BLaER1 treated with 17β-estradiol and CSF1 and Interleukin-3, amounts not matched to agents 10 nM and 100 nM (cell line): ENCODE results near the gene GP5.

Experiments used
- H3K27ac ChIP-seq, 11 experiments: shearing (Covaris generic); formaldehyde crosslinking; 2 replicates each; pipeline ENCODE4 v1.8.1; 2022
- H3K27me3 ChIP-seq, 11 experiments: shearing (Covaris generic); formaldehyde crosslinking; 2 replicates each; pipeline ENCODE4 v1.8.1; 2022
- H3K36me3 ChIP-seq, 11 experiments: shearing (Covaris generic); formaldehyde crosslinking; 2 replicates each; pipeline ENCODE4 v1.8.1; 2022
- H3K4me1 ChIP-seq, 10 experiments: shearing (Covaris generic); formaldehyde crosslinking; 2 replicates each; pipeline ENCODE4 v1.8.1; 2022
- H3K4me2 ChIP-seq, 11 experiments: shearing (Covaris generic); formaldehyde crosslinking; 2 replicates each; pipeline ENCODE4 v1.8.1; 2022
- H3K4me3 ChIP-seq, 10 experiments: shearing (Covaris generic); formaldehyde crosslinking; 2 replicates each; pipeline ENCODE4 v1.8.1; 2022
- H3K9ac ChIP-seq, 11 experiments: shearing (Covaris generic); formaldehyde crosslinking; 2 replicates each; pipeline ENCODE4 v1.8.1; 2022
- H3K9me3 ChIP-seq, 11 experiments: shearing (Covaris generic); formaldehyde crosslinking; replicated peaks in 1 of 11; 2 replicates each; pipeline ENCODE4 v1.8.1; 2022
- H4K20me1 ChIP-seq, 11 experiments: shearing (Covaris generic); formaldehyde crosslinking; 2 replicates each; pipeline ENCODE4 v1.8.1; 2022
- Cebpa-rat ChIP-seq, 11 experiments: shearing (Covaris generic); IDR thresholded peaks; 2 replicates each; pipeline ENCODE4 v1.8.1; 2022

The GP5 gene

GRCh38 chr3:194346621-194347020, 52.4 kb downstream of the GP5 start:
- Histone ChIP-seq H3K36me3 (no peaks in the 10 kb centered on the region), H3K4me1 (peaks cover 0 to 68% (median 43%) of the 10 kb centered on the region in 10 experiments; a peak in 17 of 20 replicates), H3K4me3 (no peak overlapping the region), H3K9me3 (no peaks in the 10 kb centered on the region), H3K9ac (no peak overlapping the region), H3K27me3 (no peaks in the 10 kb centered on the region), H3K4me2 (peak overlapping the region in 1 of 11 experiments; percentile 30; a peak in 1 of 22 replicates), H4K20me1 (no peaks in the 10 kb centered on the region; a peak in 1 of 22 replicates), H3K27ac (peak overlapping the region in 3 of 11 experiments; percentile 17 to 94 (median 45); a peak in 5 of 22 replicates)
- no peak for TF ChIP-seq Cebpa-rat (IDR thresholded peaks at IDR 0.05)

DNA sequence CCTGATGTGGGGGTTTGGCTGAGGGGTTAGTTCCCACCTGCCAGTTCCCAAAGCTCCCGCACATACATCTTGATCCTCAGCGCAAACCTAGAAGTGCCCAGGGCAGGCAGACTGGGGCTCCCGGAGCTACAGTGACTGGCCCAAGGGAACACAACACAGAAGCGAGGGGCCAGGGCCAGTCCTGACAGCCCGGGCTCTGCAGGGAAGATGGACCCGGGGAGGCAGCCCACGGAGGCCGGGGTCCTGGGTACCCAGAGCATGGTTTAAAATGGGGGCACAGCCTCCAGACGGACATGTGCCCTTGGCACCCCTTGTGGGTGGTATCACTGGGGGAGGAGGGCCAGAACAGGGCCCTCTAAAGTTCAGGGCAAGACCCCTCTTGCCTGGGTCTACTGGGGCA, 53.0 kb downstream of the GP5 start:
- Histone ChIP-seq H3K4me1 (peaks cover 0 to 68% (median 45%) of the 10 kb centered on the region in 10 experiments; a peak in 17 of 20 replicates), H3K27me3 (no peaks in the 10 kb centered on the region), H3K4me3 (no peak overlapping the region), H3K9ac (no peak overlapping the region), H3K4me2 (no peak overlapping the region; a peak in 1 of 22 replicates), H3K9me3 (no peaks in the 10 kb centered on the region), H3K36me3 (no peaks in the 10 kb centered on the region), H4K20me1 (no peaks in the 10 kb centered on the region; a peak in 1 of 22 replicates), H3K27ac (peak overlapping the region in 3 of 11 experiments; percentile 21 to 94 (median 45); a peak in 3 of 22 replicates)
- TF ChIP-seq Cebpa-rat (IDR thresholded peaks at IDR 0.05) = no peak
